Neutrophil (primary cell): Measurements from ENCODE around the gene NRXN3.

Source experiments
- H3K27ac ChIP-seq: fragments of 200-600 bp; sonication (generic); 2 replicates; pipeline ENCODE4 v1.5.1; 2016; ENCODE audit warnings: mild to moderate bottlenecking, moderate library complexity
- H3K27me3 ChIP-seq: fragments of 200-600 bp; sonication (generic); 2 replicates; pipeline ENCODE4 v1.6.0; 2016; ENCODE audit warnings: mild to moderate bottlenecking
- H3K36me3 ChIP-seq: fragments of 200-600 bp; sonication (generic); 2 replicates; pipeline ENCODE4 v1.5.1; 2017
- H3K4me1 ChIP-seq, 2 experiments: fragments of 200-600 bp in 1 of 2; sonication (generic) in 1 of 2; 1 replicate in 1 of 2; 2 replicates in 1 of 2; pipeline versions ENCODE4 v1.5.1 to v1.6.1; 2013 to 2016; ENCODE audit warnings: low read depth in 1 of 2, low read length in 1 of 2, mild to moderate bottlenecking in 1 of 2, moderate library complexity in 1 of 2; ENCODE audit not compliant: control insufficient read depth in 1 of 2, insufficient read depth in 1 of 2
- H3K4me3 ChIP-seq, 2 experiments: fragments of 200-600 bp in 1 of 2; sonication (generic) in 1 of 2; 1 replicate in 1 of 2; 2 replicates in 1 of 2; pipeline ENCODE4 v1.5.1; 2013 to 2016; ENCODE audit warnings: low read depth in 1 of 2, low read length in 1 of 2, mild to moderate bottlenecking in 1 of 2, moderate library complexity in 1 of 2
- H3K9me3 ChIP-seq: fragments of 200-600 bp; sonication (generic); 2 replicates; pipeline ENCODE4 v1.5.1; 2016
- CTCF ChIP-seq: fragments of 200-600 bp; sonication (generic); IDR thresholded peaks from 2 replicates; pipeline ENCODE4 v1.5.1; 2016; ENCODE audit warnings: antibody characterized with exemption

The NRXN3 gene

GRCh38 chr14:79596551-79596950, 1426.4 kb downstream of the NRXN3 start:
- no peak overlapping the region for H3K27ac ChIP-seq

GRCh38 chr14:79597566-79597965, 1427.4 kb downstream of the NRXN3 start:
- Histone ChIP-seq H3K4me1 (no peaks in the 10 kb centered on the region), H3K9me3 (no peaks in the 10 kb centered on the region), H3K27ac (no peak overlapping the region), H3K4me3 (no peak overlapping the region), H3K27me3 (no peaks in the 10 kb centered on the region), H3K36me3 (no peaks in the 10 kb centered on the region)
- TF ChIP-seq CTCF, result no peak

More at GRCh38 chr14:79596551-79596950, 1426.4 kb downstream of the NRXN3 start:
- TF ChIP-seq CTCF, result no peak
- Histone ChIP-seq H3K9me3 (no peaks in the 10 kb centered on the region), H3K27me3 (no peaks in the 10 kb centered on the region), H3K36me3 (no peaks in the 10 kb centered on the region), H3K4me3 (no peak overlapping the region), H3K4me1 (no peaks in the 10 kb centered on the region)

GRCh38 chr14:79598339-79598738, 1428.2 kb downstream of the NRXN3 start:
- no peak for TF ChIP-seq CTCF
- no peaks in the 10 kb centered on the region for H3K27me3 ChIP-seq
- H3K36me3 ChIP-seq, result no peaks in the 10 kb centered on the region
- no peaks in the 10 kb centered on the region for H3K4me1 ChIP-seq
- no peak overlapping the region for H3K27ac ChIP-seq
- no peak overlapping the region for H3K4me3 ChIP-seq
- H3K9me3 ChIP-seq, result no peaks in the 10 kb centered on the region

- H3K9me3 ChIP-seq, result no peaks in the 10 kb centered on the region
- H3K4me1 ChIP-seq, result no peaks in the 10 kb centered on the region
- no peak overlapping the region for H3K4me3 ChIP-seq
- no peak for TF ChIP-seq CTCF
- H3K36me3 ChIP-seq, result no peaks in the 10 kb centered on the region
- no peaks in the 10 kb centered on the region for H3K27me3 ChIP-seq
- no peak overlapping the region for H3K27ac ChIP-seq
Measured at GRCh38 chr14:79599239-79599638, 1429.1 kb downstream of the NRXN3 start.

- H3K4me1 ChIP-seq, result no peaks in the 10 kb centered on the region
- no peak for TF ChIP-seq CTCF
- no peak overlapping the region for H3K27ac ChIP-seq
- H3K9me3 ChIP-seq, result no peaks in the 10 kb centered on the region
- H3K36me3 ChIP-seq, result no peaks in the 10 kb centered on the region
- H3K27me3 ChIP-seq, result no peaks in the 10 kb centered on the region
- no peak overlapping the region for H3K4me3 ChIP-seq
Measured at GRCh38 chr14:79600406-79600805, 1430.2 kb downstream of the NRXN3 start.

- no peaks in the 10 kb centered on the region for H3K27me3 ChIP-seq
- no peak for TF ChIP-seq CTCF
- no peaks in the 10 kb centered on the region for H3K36me3 ChIP-seq
Measured at GRCh38 chr14:79601579-79601978, 1431.4 kb downstream of the NRXN3 start.

More at GRCh38 chr14:79601579-79601978, 1431.4 kb downstream of the NRXN3 start:
- no peaks in the 10 kb centered on the region for H3K4me1 ChIP-seq
- no peak overlapping the region for H3K27ac ChIP-seq
- H3K4me3 ChIP-seq, result no peak overlapping the region
- no peaks in the 10 kb centered on the region for H3K9me3 ChIP-seq
